Measurements from ENCODE around the gene NRXN2. TPM values are rescaled to one million over a fixed set of nuclear protein-coding genes. Genes with fewer than 3 reads are reported as not detected.

NRXN2 gene
- total and polyA plus RNA-seq, 2 donors (not counting 3 experiments of a cell fraction or from before 2014, with no cell fraction given) = not detected

- Histone ChIP-seq H3K79me2 (ENCODE audit: control insufficient read depth, insufficient read depth, low read length) (no peaks in the 10 kb centered on the region), H3K4me1 (ENCODE audit: control insufficient read depth, extremely low read depth, insufficient read depth, low read length) (peaks cover 10% of the 10 kb centered on the region), H3K27ac (ENCODE audit: insufficient read depth, low read depth, low read length) (no peak overlapping the region), H3K9me3 (replicated peaks; ENCODE audit: control insufficient read depth, insufficient read depth, low read length) (no peaks in the 10 kb centered on the region), H3K9me1 (replicated peaks; ENCODE audit: control insufficient read depth, extremely low read depth, insufficient read depth, low read length) (no peaks in the 10 kb centered on the region), H3K36me3 (ENCODE audit: control insufficient read depth in 2 of 2, extremely low read depth in 1 of 2, insufficient read depth in 2 of 2, low read length in 2 of 2) (no peaks in the 10 kb centered on the region), H4K20me1 (replicated peaks; ENCODE audit: control insufficient read depth, extremely low read depth, insufficient read depth, low read length) (no peaks in the 10 kb centered on the region), H2AFZ (ENCODE audit: low read depth, low read length) (no peak overlapping the region), H3K27me3 (ENCODE audit: control insufficient read depth in 2 of 2, insufficient read depth in 2 of 2, low read length in 2 of 2) (no peaks in the 10 kb centered on the region), H3K9ac (replicated peaks; ENCODE audit: extremely low read depth, insufficient read depth, low read length) (no peak overlapping the region), H3K4me2 (ENCODE audit: insufficient read depth, low read length) (no peak overlapping the region), H3K4me3 (replicated peaks in 1 of 3; ENCODE audit: insufficient read depth in 1 of 3, low read depth in 1 of 3, low read length in 3 of 3) (no peak overlapping the region)
- ChIA-PET POLR2A (no interaction called here), CTCF (interaction anchor here (1.0 to 2.1 kb wide), 3 partner anchors 92 to 108 kb away, joined by 6 to 8 read pairs (median 8); no protein-coding TSS in a partner anchor)
- no peak for TF ChIP-seq FOS (IDR thresholded peaks at IDR 0.05; ENCODE audit: borderline replicate concordance, insufficient read depth, low read length)
- intact Hi-C loops (cut with micrococcal nuclease) (no loop called here), dilution Hi-C loops (cut with MboI; ENCODE audit: extremely low pct_ligation_motif_present, low sequenced_read_pairs) (no loop called here)
- DNase-seq (ENCODE audit: low read depth, low spot score) (no peak), FAIRE-seq (no peak)
- no TSS peak for BruUV-seq (replicated peaks)
These were observed 166.2 kb downstream of the NRXN2 start for GRCh38 chr11:64556721-64557250.

Other genes with a start within 250 kb of the NRXN2 start
- not detected in 2 replicates for gene SLC22A11, start 167.3 kb downstream of the NRXN2 start, total RNA-seq
- gene SLC22A11, start 167.3 kb downstream of the NRXN2 start, polyA plus RNA-seq = not detected in 2 replicates
- gene SLC22A12, start 132.0 kb downstream of the NRXN2 start, total RNA-seq = not detected in 2 replicates
- gene SLC22A12, start 132.0 kb downstream of the NRXN2 start, polyA plus RNA-seq = not detected in 2 replicates
- 1.1 and 2.3 TPM in 2 replicates for gene RASGRP2, start 20.9 kb upstream of the NRXN2 start, total RNA-seq
- 1.2 and 2.1 TPM in 2 replicates for gene RASGRP2, start 20.9 kb upstream of the NRXN2 start, polyA plus RNA-seq
- 0.39 and 0.62 TPM in 2 replicates for gene PYGM, start 36.8 kb upstream of the NRXN2 start, total RNA-seq
- 0.10 and 0.11 TPM in 2 replicates for gene PYGM, start 36.8 kb upstream of the NRXN2 start, polyA plus RNA-seq
- 322 and 342 TPM in 2 replicates for gene SF1, start 55.3 kb upstream of the NRXN2 start, total RNA-seq
- 94.0 and 95.0 TPM in 2 replicates for gene SF1, start 55.3 kb upstream of the NRXN2 start, polyA plus RNA-seq
- 43.3 and 48.5 TPM in 2 replicates for gene MAP4K2, start 80.0 kb upstream of the NRXN2 start, total RNA-seq
- 44.0 and 51.6 TPM in 2 replicates for gene MAP4K2, start 80.0 kb upstream of the NRXN2 start, polyA plus RNA-seq
- 41.1 and 41.6 TPM in 2 replicates for gene MEN1, start 87.4 kb upstream of the NRXN2 start, total RNA-seq
- 43.1 and 48.8 TPM in 2 replicates for gene MEN1, start 87.4 kb upstream of the NRXN2 start, polyA plus RNA-seq
- gene CDC42BPG, start 121.5 kb upstream of the NRXN2 start, total RNA-seq = 0.42 and 0.62 TPM in 2 replicates
- 0.13 and 0.19 TPM in 2 replicates for gene CDC42BPG, start 121.5 kb upstream of the NRXN2 start, polyA plus RNA-seq
- 98.0 and 109 TPM in 2 replicates for gene EHD1, start 155.4 kb upstream of the NRXN2 start, total RNA-seq
- 136 and 140 TPM in 2 replicates for gene EHD1, start 155.4 kb upstream of the NRXN2 start, polyA plus RNA-seq
- gene ATG2A, start 194.0 kb upstream of the NRXN2 start, total RNA-seq = 24.3 and 27.4 TPM in 2 replicates
- 13.4 and 17.6 TPM in 2 replicates for gene ATG2A, start 194.0 kb upstream of the NRXN2 start, polyA plus RNA-seq
- gene PPP2R5B, start 201.5 kb upstream of the NRXN2 start, total RNA-seq = 17.8 and 21.5 TPM in 2 replicates
- 17.6 and 20.9 TPM in 2 replicates for gene PPP2R5B, start 201.5 kb upstream of the NRXN2 start, polyA plus RNA-seq
- not detected in 2 replicates for gene GPHA2, start 212.7 kb upstream of the NRXN2 start, total RNA-seq
- not detected in 2 replicates for gene GPHA2, start 212.7 kb upstream of the NRXN2 start, polyA plus RNA-seq
- not detected in 2 replicates for gene MAJIN, start 248.9 kb upstream of the NRXN2 start, total RNA-seq
- gene MAJIN, start 248.9 kb upstream of the NRXN2 start, polyA plus RNA-seq = 0.07 TPM in 1 of 2 replicates, not detected in the other

All from endothelial cell of umbilical vein (primary cell).